Measurements from ENCODE around the gene HIVEP3.

Gene HIVEP3

DNA sequence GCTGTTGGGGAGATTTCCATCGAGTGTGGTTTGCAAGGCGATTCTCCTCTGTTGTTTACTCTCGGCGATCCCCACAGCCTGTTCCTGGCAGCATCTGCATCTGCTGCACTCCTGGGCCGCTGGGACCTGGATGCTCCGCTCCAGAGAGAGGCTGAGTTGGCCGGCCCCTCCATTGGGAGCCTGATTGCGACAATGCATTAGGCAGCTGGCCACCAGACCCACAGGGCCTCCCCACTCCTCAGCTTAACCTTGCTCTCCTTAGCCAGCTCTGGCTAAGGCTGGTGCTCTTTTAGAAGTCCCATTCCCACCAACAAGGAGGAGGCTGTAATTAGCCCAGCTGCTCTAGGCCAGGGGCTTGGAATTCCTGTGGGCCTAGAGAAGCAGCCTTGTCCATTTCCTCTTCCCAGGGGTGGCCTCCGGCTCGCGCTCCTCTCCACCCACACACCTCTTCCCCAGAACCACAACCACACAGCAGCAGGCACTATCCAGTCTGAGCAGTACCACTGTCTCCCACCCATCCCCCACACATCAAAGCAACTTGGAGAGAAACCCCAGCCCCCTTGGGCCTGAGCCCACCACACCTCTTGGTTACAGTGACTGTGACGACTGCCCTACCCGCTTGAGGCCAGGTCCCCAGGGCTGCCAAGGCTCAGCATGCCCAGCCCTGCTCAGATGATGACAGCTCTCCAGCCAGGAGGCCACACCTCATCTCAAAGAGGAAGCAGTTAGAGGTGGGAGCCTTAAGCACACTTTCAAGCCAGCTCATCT is 240.4 kb downstream of the HIVEP3 start:
- no peak for DNase-seq

DNA sequence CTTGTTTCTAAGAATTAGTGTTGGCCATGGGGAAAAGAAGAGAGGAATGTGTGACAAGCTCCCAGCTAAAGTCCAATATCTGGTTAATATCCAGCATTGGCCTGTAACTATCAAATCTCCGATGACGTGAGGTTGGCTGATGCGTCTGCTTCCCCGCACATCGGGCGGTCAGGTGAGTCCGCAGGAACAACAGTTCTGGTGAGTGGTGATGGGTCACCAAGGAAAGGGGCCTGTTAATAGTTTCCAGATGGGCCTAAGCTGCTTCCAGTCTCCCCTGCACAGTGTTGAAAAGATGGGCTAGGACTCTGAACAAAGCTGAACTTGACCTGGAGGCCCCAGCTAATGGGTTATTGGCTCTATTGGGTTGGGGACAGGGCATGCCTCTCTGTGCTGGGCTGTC is 241.1 kb downstream of the HIVEP3 start:
- DNase-seq = no peak

DNA sequence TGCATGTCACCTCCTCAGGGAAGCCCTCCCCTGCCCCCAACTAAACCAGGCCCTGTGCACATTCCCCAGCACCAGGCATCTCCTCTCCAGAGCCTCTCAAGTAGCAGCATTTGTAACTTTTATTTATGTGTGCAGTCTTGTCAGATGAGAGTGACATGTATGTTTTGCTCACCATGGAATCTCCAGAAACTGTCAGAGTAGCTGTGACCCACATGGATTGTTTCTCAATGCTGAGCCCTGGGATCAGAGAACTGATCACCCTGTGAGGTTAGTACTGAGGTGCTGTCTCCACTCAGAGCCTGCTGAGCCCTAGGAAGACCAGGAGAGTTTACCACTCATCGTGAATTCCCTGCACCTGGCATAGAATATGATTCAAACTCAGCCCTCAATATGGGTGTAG is 243.3 kb downstream of the HIVEP3 start:
- no peak for DNase-seq

DNA sequence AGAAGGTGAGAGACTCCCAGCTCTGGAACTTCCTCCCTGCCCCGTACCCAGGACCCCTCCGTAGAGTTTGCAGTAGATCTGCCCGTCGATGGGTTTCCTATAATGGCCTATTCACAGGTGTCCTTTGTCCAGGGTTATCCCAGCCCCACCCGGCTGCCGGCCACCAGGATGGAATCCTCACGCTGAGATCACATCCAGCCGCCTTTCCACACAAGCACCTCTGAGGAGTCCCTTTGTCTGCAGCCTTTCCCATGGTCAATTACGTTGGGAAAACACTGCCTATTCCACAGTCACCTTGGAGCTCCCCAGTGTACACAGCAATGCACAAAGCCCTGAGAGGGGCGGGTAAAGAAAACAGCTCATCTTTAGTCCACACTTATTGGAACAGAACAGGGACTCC is 244.2 kb downstream of the HIVEP3 start:
- DNase-seq = no peak

DNA sequence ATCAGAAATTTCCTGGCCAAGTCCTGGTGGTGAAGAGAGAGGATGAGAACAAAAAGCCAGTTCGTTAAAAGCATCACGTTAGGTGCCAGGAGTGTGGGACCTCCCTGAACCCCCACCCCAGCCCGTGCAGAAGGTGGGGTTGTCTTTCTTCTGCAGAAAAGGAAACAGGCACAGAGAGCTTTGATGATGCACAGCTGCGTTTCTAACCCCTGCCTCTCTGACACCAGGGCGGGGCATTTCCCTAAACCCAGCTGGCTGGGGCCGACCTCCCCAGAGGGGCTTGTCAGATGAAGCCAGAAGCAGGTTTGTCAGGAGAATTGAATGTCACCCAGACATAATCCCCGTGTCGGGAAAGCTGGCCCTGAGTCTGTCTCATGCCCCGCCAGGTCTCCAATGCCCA is 244.9 kb downstream of the HIVEP3 start:
- peak; percentile 27 for DNase-seq

DNA sequence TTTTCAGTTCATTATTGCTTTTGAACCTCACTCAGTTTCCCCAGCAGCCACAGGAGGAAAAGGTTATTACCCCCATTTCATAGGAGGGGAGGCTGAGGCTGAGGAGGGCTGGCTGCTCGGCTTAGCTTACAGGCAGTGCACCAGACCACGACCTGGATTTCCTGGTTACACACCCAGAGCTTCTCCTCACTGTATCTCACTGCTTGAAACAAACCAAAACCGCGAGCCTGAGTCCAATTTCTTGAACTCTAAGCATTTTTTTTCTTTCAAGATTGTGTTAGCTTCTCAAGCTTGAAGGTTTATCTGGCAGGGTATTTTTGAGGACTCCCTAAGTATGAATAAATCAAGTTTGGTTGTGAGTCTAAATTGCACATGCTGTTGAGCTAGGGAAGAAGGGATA is 245.3 kb downstream of the HIVEP3 start:
- DNase-seq = peak; percentile 38

DNA sequence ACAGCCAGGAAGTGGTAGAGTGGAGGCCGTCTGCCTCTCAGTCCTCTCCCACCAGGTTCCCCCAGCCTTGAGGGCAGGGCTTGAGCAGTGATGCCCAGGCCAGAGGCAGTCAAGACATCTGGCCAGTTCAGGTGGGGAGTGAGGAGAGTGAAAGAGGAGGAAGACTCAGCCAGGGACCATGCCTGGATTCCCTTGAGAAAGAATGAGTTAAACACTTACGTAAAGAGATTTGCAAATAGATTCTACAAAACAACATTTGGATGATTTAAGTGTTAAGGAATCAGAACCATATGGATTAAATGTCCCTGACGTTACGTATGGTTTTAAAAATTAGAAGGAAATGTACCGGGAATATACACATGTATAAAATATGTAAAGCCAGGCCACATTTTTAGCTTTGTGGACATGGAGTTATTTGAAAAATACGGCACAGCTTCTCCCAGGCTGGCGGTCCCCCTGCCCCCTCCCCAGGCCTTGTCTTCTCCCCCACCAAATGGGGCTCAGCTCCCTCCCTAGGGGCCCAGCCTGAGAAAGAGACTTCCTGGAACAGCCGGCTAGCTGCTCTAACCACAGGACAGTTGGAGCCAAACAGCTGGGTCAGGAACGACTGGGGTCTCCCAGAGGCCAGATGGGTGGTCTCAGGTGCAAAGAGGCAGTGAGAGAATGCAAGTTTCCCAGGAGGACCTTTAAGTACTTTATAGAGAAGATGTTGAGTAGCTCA is 245.9 kb downstream of the HIVEP3 start:
- DNase-seq = no peak

- DNase-seq = no peak
These were observed 246.5 kb downstream of the HIVEP3 start for GRCh38 chr1:41672173-41672572.

DNA sequence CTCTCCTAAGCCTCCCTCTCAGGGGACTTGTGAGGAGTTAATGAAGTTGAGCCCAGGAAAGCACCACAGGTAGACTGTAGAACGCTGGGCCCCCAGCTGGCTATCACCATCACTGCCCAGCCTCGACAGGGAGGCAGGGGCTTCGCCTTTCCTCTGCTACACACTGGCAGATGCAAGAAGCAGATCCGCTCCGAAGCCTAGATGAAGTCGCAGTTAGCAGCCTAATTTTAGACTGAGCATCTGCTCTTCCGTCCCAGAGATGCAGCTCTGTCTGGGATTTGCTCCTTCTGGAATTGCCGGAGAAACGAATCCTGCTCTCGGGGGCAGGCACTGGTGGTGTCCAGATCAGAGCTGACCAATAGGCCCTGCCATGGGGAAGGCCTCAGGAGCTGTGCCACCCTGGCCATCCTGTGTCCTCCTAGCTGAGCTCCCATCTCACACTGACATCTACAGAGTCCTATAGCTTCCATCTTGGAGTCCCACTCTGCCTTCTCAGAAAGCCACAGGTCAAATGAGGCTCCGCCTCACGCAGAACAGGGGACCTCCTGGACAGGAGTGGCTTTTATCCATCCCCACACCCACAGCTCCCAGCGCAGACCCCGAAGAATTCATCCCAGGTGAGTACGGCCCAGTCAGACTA is 247.5 kb downstream of the HIVEP3 start:
- DNase-seq = no peak

GRCh38 chr1:41670217-41670957 is 248.3 kb downstream of the HIVEP3 start:
- no peak for DNase-seq

- no peak for DNase-seq
These were observed 249.8 kb downstream of the HIVEP3 start for GRCh38 chr1:41668967-41669366.

- DNase-seq = no peak
These were observed 250.6 kb downstream of the HIVEP3 start for GRCh38 chr1:41668054-41668660.

DNA sequence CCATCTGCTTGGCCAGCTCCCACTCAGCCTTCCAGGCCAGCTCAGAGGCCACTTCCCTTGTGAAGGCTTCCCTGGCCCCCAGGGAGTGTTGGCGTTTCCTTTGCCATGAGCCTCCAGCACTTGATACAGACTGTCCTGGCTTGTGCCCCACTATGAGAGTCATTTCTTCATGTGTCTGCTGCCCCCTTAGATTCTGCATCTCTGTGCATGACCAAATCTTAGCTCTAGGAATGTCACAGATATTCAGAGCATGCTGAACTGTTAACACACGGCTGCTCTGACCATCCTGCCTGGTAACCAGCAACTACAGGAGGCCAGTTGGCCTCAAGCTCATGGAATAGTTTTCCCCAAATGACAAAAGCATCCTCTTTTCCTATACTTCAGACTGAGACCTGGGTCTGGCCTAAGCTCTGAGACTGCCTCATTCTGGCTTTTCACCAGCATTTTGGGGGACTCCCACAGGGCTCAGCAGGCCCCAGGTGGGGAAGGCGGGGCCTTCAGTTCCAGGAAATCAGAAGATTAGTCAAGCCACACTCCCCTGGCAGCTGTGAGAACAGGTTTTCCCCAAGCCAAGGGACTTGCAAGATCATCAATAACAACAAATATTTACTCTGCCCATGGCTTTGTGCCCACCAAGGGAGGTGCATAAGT is 251.6 kb downstream of the HIVEP3 start:
- peak; percentile 59 for DNase-seq

DNA sequence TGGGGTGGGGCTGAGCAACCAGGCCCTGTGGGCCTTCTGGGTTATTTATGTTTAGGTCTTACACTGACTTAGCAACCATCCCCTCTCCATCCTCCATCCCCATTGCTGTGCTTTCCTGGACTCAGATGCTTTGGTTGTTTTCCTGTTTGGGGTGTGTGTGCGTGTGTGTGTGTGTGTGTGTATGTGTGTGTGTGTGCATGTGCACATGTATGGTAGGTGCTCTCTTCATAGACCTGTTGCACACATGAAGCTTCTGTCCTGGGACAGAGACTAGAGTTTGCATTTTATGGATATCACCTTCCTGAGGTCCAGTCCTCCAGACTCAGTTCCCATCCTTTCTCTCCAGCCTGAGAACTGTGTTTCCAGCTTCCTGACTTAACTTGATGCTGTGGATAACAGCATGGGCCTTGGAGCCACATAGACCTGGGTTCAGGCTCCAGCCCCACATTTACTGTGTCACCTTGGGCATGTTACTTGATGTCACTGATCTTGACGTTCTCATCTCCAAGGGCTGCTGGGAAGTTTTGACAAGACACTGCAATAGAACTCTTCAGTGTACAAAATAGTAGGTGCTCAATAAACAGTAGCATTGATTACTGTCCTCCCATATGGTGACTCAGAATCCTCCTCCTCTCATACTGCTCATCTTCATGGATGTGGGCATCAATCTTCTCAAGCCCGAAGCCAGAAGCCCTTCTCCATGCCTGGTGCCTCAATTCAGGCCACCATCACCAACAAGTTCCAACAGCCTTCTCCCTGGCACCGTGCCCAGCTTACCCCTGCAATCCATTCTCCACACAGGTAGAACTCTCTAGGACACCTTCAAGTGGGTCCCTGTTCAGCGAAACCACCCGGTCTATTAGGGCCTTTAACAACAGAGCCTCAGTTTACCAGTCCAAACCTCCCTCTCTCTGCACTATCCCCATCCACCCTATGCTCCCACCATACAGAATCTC is 252.5 kb downstream of the HIVEP3 start:
- DNase-seq = no peak

DNA sequence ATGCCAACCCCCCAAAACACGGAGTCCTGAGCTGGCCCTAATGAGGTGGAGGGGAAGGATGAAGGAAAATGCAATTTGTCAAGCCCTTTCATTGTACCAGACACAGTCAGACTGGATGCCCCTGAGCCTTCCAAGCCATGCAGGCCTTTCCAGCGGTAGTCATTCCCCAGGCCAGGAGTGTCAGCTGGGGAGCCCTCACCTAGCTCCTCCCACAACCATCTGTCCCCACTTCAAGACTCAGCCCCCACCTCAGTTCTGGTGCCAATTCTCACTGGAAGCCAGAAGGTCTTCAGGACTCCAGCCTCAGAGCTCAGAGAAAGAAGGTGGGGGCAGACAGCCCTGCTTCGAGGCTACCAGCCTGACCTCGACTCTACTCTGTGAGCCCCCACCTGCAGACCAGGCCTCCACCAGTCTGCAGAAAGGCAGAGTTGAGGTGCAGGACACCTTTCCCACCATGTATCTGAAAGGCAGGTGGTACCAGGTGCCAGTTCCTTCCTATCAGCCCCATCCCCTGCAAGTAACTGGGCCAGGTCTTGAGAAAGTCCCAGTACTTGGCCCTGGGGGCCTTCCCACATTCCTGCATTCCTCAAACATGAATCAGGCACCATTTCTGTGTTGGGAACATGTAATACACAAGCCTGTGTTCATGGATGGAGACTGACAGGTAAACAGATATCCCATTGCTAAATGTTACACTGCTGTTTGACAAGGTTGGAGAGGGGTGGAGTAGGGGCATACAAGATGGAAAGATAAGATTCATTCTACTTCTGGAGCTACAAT is 253.7 kb downstream of the HIVEP3 start:
- no peak for DNase-seq

GRCh38 chr1:41663671-41664400 is 254.9 kb downstream of the HIVEP3 start:
- DNase-seq = no peak

GRCh38 chr1:41662765-41663437 is 255.8 kb downstream of the HIVEP3 start:
- DNase-seq = no peak

GRCh38 chr1:41662061-41662764 is 256.5 kb downstream of the HIVEP3 start:
- DNase-seq = peak; percentile 62
